ENCODE data around the gene ETFB.

DNA sequence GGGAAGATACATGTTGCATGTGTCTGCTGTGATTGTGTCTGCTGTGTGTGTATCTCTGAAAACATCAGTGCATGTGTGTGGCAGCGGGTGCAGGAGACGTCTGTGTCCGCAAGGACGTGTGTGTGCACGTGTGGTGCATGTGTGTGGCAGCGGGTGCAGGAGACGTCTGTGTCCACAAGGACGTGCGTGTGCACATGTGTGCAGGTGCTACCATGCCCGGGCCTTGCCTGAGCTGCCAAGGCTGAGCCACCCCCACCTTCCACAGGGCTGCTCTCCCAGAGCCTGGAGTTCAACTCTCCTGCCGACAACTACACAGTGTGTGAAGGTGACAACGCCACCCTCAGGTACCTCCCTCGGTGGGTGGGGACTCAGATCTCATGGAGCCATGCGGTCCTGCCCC is 44.4 kb downstream of the ETFB start:
- TF ChIP-seq, protein P1, sequence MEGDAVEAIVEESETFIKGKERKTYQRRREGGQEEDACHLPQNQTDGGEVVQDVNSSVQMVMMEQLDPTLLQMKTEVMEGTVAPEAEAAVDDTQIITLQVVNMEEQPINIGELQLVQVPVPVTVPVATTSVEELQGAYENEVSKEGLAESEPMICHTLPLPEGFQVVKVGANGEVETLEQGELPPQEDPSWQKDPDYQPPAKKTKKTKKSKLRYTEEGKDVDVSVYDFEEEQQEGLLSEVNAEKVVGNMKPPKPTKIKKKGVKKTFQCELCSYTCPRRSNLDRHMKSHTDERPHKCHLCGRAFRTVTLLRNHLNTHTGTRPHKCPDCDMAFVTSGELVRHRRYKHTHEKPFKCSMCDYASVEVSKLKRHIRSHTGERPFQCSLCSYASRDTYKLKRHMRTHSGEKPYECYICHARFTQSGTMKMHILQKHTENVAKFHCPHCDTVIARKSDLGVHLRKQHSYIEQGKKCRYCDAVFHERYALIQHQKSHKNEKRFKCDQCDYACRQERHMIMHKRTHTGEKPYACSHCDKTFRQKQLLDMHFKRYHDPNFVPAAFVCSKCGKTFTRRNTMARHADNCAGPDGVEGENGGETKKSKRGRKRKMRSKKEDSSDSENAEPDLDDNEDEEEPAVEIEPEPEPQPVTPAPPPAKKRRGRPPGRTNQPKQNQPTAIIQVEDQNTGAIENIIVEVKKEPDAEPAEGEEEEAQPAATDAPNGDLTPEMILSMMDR (IDR thresholded peaks at IDR 0.05; ENCODE audit: low read depth, low read length, poor library complexity, severe bottlenecking): no peak
- no peak for TF ChIP-seq EZH2phosphoT487 (IDR thresholded peaks at IDR 0.05; ENCODE audit: borderline replicate concordance, low read length)
